ENCODE measurements around the gene FRMD4B.

DNA sequence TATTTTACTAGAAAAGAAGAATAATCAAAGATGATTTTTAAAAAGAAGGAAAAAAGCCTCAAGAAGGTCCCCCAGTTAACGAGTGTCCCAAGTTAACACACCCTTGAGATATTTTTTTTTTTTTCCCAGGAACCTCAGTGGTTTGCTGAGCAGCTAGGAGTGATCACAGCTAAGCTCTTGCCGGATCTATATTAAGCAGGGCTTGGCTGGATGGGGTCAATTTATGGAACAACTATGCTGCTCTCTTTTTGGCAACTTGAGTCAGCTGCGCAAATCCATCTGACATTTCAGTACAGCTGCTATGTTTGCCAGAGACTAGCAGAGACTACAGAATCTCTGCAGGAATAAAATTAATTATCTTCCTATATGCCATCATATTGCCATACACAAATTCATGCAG is 263.5 kb downstream of the FRMD4B start, which contains the start of gene LMOD3:
- TF ChIP-seq, protein P1, sequence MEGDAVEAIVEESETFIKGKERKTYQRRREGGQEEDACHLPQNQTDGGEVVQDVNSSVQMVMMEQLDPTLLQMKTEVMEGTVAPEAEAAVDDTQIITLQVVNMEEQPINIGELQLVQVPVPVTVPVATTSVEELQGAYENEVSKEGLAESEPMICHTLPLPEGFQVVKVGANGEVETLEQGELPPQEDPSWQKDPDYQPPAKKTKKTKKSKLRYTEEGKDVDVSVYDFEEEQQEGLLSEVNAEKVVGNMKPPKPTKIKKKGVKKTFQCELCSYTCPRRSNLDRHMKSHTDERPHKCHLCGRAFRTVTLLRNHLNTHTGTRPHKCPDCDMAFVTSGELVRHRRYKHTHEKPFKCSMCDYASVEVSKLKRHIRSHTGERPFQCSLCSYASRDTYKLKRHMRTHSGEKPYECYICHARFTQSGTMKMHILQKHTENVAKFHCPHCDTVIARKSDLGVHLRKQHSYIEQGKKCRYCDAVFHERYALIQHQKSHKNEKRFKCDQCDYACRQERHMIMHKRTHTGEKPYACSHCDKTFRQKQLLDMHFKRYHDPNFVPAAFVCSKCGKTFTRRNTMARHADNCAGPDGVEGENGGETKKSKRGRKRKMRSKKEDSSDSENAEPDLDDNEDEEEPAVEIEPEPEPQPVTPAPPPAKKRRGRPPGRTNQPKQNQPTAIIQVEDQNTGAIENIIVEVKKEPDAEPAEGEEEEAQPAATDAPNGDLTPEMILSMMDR (IDR thresholded peaks at IDR 0.05): no peak
- no peak for TF ChIP-seq POLR2A (IDR thresholded peaks at IDR 0.05)

Measured in adrenal gland (tissue), 5 donors.